ENCODE measurements around the gene PARD3. TPM values are rescaled to one million over a fixed set of nuclear protein-coding genes. Genes with fewer than 3 reads are reported as not detected.

Gene PARD3
- total RNA-seq, 1 donor from 2014 or later: 35.4 TPM

GRCh38 chr10:34087095-34087418, 728.0 kb downstream of the PARD3 start:
- no peaks in the 10 kb centered on the region for H3K36me3 Mint-ChIP-seq (ENCODE audit: low read depth, unreplicated experiment)
- DNase-seq (ENCODE audit: low read depth) (no peak), FAIRE-seq (no peak)
- no peaks in the 10 kb centered on the region for H3K36me3 ChIP-seq (ENCODE audit: insufficient read depth, low read length)
- H2AFZ ChIP-seq (ENCODE audit: low read depth, low read length): no peak overlapping the region
- no peak overlapping the region for H3K4me3 ChIP-seq (ENCODE audit: insufficient read depth, low read depth, low read length)
- H3K4me3 Mint-ChIP-seq (ENCODE audit: unreplicated experiment): no peak overlapping the region
- peaks cover 6% of the 10 kb centered on the region for H3K27me3 Mint-ChIP-seq (ENCODE audit: low read depth, unreplicated experiment)
- no peak for TF ChIP-seq CTCF (IDR thresholded peaks at IDR 0.05; ENCODE audit: insufficient read depth, low read depth, low read length)
- TF ChIP-seq EZH2 (IDR thresholded peaks at IDR 0.05; ENCODE audit: insufficient read depth, low read length): no peak
- H3K79me2 ChIP-seq (ENCODE audit: insufficient read depth, low read length): no peaks in the 10 kb centered on the region
- H3K4me1 Mint-ChIP-seq (ENCODE audit: low read depth, unreplicated experiment): no peaks in the 10 kb centered on the region
- no peaks in the 10 kb centered on the region for H4K20me1 ChIP-seq (ENCODE audit: insufficient read depth, low read length)
- no peaks in the 10 kb centered on the region for H3K4me1 ChIP-seq (ENCODE audit: insufficient read depth, low read length)
- peaks cover 5% of the 10 kb centered on the region for H3K9me3 ChIP-seq (ENCODE audit: insufficient read depth, low read depth, low read length)
- no peak overlapping the region for H3K27ac ChIP-seq (ENCODE audit: low read depth, low read length)
- H3K9me3 Mint-ChIP-seq (ENCODE audit: unreplicated experiment): peaks cover 10% of the 10 kb centered on the region
- no peak overlapping the region for H3K9ac ChIP-seq (ENCODE audit: low read length)
- no peak overlapping the region for H3K27ac Mint-ChIP-seq (ENCODE audit: unreplicated experiment)
- H3K27me3 ChIP-seq (ENCODE audit: insufficient read depth, low read length): no peaks in the 10 kb centered on the region
- no peak overlapping the region for H3K4me2 ChIP-seq (ENCODE audit: low read length)

- Histone ChIP-seq H3K9ac (ENCODE audit: low read length) (no peak overlapping the region), H2AFZ (ENCODE audit: low read depth, low read length) (no peak overlapping the region), H3K27me3 (ENCODE audit: insufficient read depth, low read length) (peaks cover 3% of the 10 kb centered on the region), H3K27ac (ENCODE audit: low read depth, low read length) (no peak overlapping the region), H3K79me2 (ENCODE audit: insufficient read depth, low read length) (no peaks in the 10 kb centered on the region), H3K4me3 (ENCODE audit: insufficient read depth, low read depth, low read length) (no peak overlapping the region), H3K4me2 (ENCODE audit: low read length) (no peak overlapping the region), H3K36me3 (ENCODE audit: insufficient read depth, low read length) (no peaks in the 10 kb centered on the region), H4K20me1 (ENCODE audit: insufficient read depth, low read length) (no peaks in the 10 kb centered on the region), H3K9me3 (ENCODE audit: insufficient read depth, low read depth, low read length) (peaks cover 5% of the 10 kb centered on the region), H3K4me1 (ENCODE audit: insufficient read depth, low read length) (no peaks in the 10 kb centered on the region)
- Mint-ChIP-seq H3K9me3 (ENCODE audit: unreplicated experiment) (peaks cover 9% of the 10 kb centered on the region), H3K4me3 (ENCODE audit: unreplicated experiment) (no peak overlapping the region), H3K27me3 (ENCODE audit: low read depth, unreplicated experiment) (peaks cover 13% of the 10 kb centered on the region), H3K4me1 (ENCODE audit: low read depth, unreplicated experiment) (no peaks in the 10 kb centered on the region), H3K27ac (ENCODE audit: unreplicated experiment) (no peak overlapping the region), H3K36me3 (ENCODE audit: low read depth, unreplicated experiment) (no peaks in the 10 kb centered on the region)
- FAIRE-seq: no peak
- DNase-seq (ENCODE audit: low read depth): no peak
- TF ChIP-seq EZH2 (IDR thresholded peaks at IDR 0.05; ENCODE audit: insufficient read depth, low read length) (no peak), CTCF (IDR thresholded peaks at IDR 0.05; ENCODE audit: insufficient read depth, low read depth, low read length) (no peak)
Measured at GRCh38 chr10:34083567-34083966, 731.5 kb downstream of the PARD3 start.

- H3K9me3 Mint-ChIP-seq (ENCODE audit: unreplicated experiment): peaks cover 9% of the 10 kb centered on the region
- H3K4me1 Mint-ChIP-seq (ENCODE audit: low read depth, unreplicated experiment): no peaks in the 10 kb centered on the region
- H3K27ac Mint-ChIP-seq (ENCODE audit: unreplicated experiment): no peak overlapping the region
- no peak for FAIRE-seq
- Histone ChIP-seq H3K4me1 (ENCODE audit: insufficient read depth, low read length) (no peaks in the 10 kb centered on the region), H3K27ac (ENCODE audit: low read depth, low read length) (no peak overlapping the region), H3K9me3 (ENCODE audit: insufficient read depth, low read depth, low read length) (peaks cover 5% of the 10 kb centered on the region), H3K27me3 (ENCODE audit: insufficient read depth, low read length) (peaks cover 3% of the 10 kb centered on the region), H3K4me3 (ENCODE audit: insufficient read depth, low read depth, low read length) (no peak overlapping the region), H3K79me2 (ENCODE audit: insufficient read depth, low read length) (no peaks in the 10 kb centered on the region), H3K9ac (ENCODE audit: low read length) (no peak overlapping the region), H3K4me2 (ENCODE audit: low read length) (no peak overlapping the region), H2AFZ (ENCODE audit: low read depth, low read length) (no peak overlapping the region), H4K20me1 (ENCODE audit: insufficient read depth, low read length) (no peaks in the 10 kb centered on the region), H3K36me3 (ENCODE audit: insufficient read depth, low read length) (no peaks in the 10 kb centered on the region)
- TF ChIP-seq EZH2 (IDR thresholded peaks at IDR 0.05; ENCODE audit: insufficient read depth, low read length) (no peak), CTCF (IDR thresholded peaks at IDR 0.05; ENCODE audit: insufficient read depth, low read depth, low read length) (no peak)
- no peak for DNase-seq (ENCODE audit: low read depth)
- H3K27me3 Mint-ChIP-seq (ENCODE audit: low read depth, unreplicated experiment): peaks cover 14% of the 10 kb centered on the region
- H3K4me3 Mint-ChIP-seq (ENCODE audit: unreplicated experiment): no peak overlapping the region
- no peaks in the 10 kb centered on the region for H3K36me3 Mint-ChIP-seq (ENCODE audit: low read depth, unreplicated experiment)
Measured at GRCh38 chr10:34081948-34082347, 733.1 kb downstream of the PARD3 start.

Measured in astrocyte (in vitro differentiated cells and primary cell).